Parathyroid adenoma (tissue), 2 donors: ENCODE results near the gene MAPK7.

Source experiments
- H2AFZ ChIP-seq: fragments of 300-600 bp; sonication (generic); one replicate; pipeline ENCODE4 v1.7.0; 2017; ENCODE audit warnings: antibody characterized with exemption, mild to moderate bottlenecking
- H3K27ac ChIP-seq: fragments of 300-600 bp; sonication (generic); one replicate; pipeline ENCODE4 v1.7.0; 2017
- H3K27me3 ChIP-seq: fragments of 300-600 bp; sonication (generic); one replicate; pipeline ENCODE4 v1.7.0; 2017; ENCODE audit warnings: low read length; ENCODE audit not compliant: control insufficient read depth, insufficient read depth
- H3K36me3 ChIP-seq: fragments of 300-600 bp; sonication (generic); one replicate; pipeline ENCODE4 v1.7.0; 2017; ENCODE audit warnings: low read length; ENCODE audit not compliant: control insufficient read depth, insufficient read depth
- H3K4me1 ChIP-seq: fragments of 300-600 bp; sonication (generic); one replicate; pipeline ENCODE4 v1.7.0; 2017; ENCODE audit warnings: control low read depth
- H3K4me2 ChIP-seq: fragments of 300-600 bp; sonication (generic); one replicate; pipeline ENCODE4 v1.7.0; 2017; ENCODE audit warnings: low read length
- H3K4me3 ChIP-seq: fragments of 300-600 bp; sonication (generic); one replicate; pipeline ENCODE4 v1.7.0; 2017; ENCODE audit warnings: low read depth, low read length
- H3K79me2 ChIP-seq: fragments of 300-600 bp; sonication (generic); one replicate; pipeline ENCODE4 v1.7.0; 2017; ENCODE audit warnings: control low read depth
- H3K9ac ChIP-seq: fragments of 300-600 bp; sonication (generic); one replicate; pipeline ENCODE4 v1.7.0; 2017; ENCODE audit warnings: mild to moderate bottlenecking
- H3K9me3 ChIP-seq: fragments of 300-600 bp; sonication (generic); one replicate; pipeline ENCODE4 v1.7.0; 2017; ENCODE audit warnings: low read length; ENCODE audit not compliant: control insufficient read depth
- CTCF ChIP-seq: fragments of 300-600 bp; sonication (generic); IDR thresholded peaks from one replicate; pipeline ENCODE4 v1.7.0; 2017; ENCODE audit warnings: antibody characterized with exemption, mild to moderate bottlenecking
- donor health status: primary hyperparathyroidism.

The MAPK7 gene

GRCh38 chr17:19361944-19362276 lies 16.4 kb upstream of the MAPK7 start:
- Histone ChIP-seq H3K4me2 (peak overlapping the region; percentile 88), H3K4me1 (peaks cover 25% of the 10 kb centered on the region), H3K4me3 (peak overlapping the region; percentile 86), H3K9ac (peak overlapping the region; percentile 83), H3K79me2 (peaks cover 5% of the 10 kb centered on the region), H3K27ac (peak overlapping the region; percentile 88), H3K27me3 (no peaks in the 10 kb centered on the region), H3K36me3 (no peaks in the 10 kb centered on the region), H3K9me3 (no peaks in the 10 kb centered on the region), H2AFZ (peak overlapping the region; percentile 96)
- TF ChIP-seq CTCF, result no peak

GRCh38 chr17:19362277-19363113 lies 15.8 kb upstream of the MAPK7 start, which contains the start of gene B9D1:
TSS of gene B9D1 (minus strand) at chr17:19362723. CDS start at chr17:19362569, 154 bp downstream.
- H3K27me3 ChIP-seq, result no peaks in the 10 kb centered on the region
- H3K4me1 ChIP-seq, result peaks cover 25% of the 10 kb centered on the region
- H3K9ac ChIP-seq, result peak within 1 kb of the TSS; percentile 83
- H3K4me3 ChIP-seq, result peak within 1 kb of the TSS; percentile 86
- peak within 1 kb of the TSS; percentile 88 for H3K4me2 ChIP-seq
- TF ChIP-seq CTCF, result peak; percentile 99
- peaks cover 5% of the 10 kb centered on the region for H3K79me2 ChIP-seq
- peak within 1 kb of the TSS; percentile 88 for H3K27ac ChIP-seq
- no peaks in the 10 kb centered on the region for H3K36me3 ChIP-seq
- H2AFZ ChIP-seq, result peak within 1 kb of the TSS; percentile 96
- no peaks in the 10 kb centered on the region for H3K9me3 ChIP-seq

- Histone ChIP-seq H3K4me2 (peak overlapping the region; percentile 88), H3K9ac (no peak overlapping the region), H3K4me1 (peaks cover 25% of the 10 kb centered on the region), H3K79me2 (peaks cover 5% of the 10 kb centered on the region), H3K9me3 (no peaks in the 10 kb centered on the region), H3K27me3 (no peaks in the 10 kb centered on the region), H3K27ac (peak overlapping the region; percentile 88), H3K4me3 (peak overlapping the region; percentile 86), H2AFZ (peak overlapping the region; percentile 96), H3K36me3 (no peaks in the 10 kb centered on the region)
- no peak for TF ChIP-seq CTCF
Measured at GRCh38 chr17:19363114-19363438, 15.2 kb upstream of the MAPK7 start.

GRCh38 chr17:19363460-19364035 lies 14.8 kb upstream of the MAPK7 start:
- Histone ChIP-seq H3K27me3 (no peaks in the 10 kb centered on the region), H3K36me3 (no peaks in the 10 kb centered on the region), H3K4me2 (peak overlapping the region; percentile 88), H2AFZ (peak overlapping the region; percentile 96), H3K27ac (no peak overlapping the region), H3K79me2 (peaks cover 5% of the 10 kb centered on the region), H3K9ac (no peak overlapping the region), H3K4me1 (peaks cover 25% of the 10 kb centered on the region), H3K9me3 (no peaks in the 10 kb centered on the region), H3K4me3 (no peak overlapping the region)
- no peak for TF ChIP-seq CTCF
